ENCODE measurements around the gene ATRX.
"Not testable (repeated sequence)": the region's sequence is repeated elsewhere in the genome, so short reads cannot be mapped to it uniquely, and the experiment has no call there.

Gene ATRX, protein sequence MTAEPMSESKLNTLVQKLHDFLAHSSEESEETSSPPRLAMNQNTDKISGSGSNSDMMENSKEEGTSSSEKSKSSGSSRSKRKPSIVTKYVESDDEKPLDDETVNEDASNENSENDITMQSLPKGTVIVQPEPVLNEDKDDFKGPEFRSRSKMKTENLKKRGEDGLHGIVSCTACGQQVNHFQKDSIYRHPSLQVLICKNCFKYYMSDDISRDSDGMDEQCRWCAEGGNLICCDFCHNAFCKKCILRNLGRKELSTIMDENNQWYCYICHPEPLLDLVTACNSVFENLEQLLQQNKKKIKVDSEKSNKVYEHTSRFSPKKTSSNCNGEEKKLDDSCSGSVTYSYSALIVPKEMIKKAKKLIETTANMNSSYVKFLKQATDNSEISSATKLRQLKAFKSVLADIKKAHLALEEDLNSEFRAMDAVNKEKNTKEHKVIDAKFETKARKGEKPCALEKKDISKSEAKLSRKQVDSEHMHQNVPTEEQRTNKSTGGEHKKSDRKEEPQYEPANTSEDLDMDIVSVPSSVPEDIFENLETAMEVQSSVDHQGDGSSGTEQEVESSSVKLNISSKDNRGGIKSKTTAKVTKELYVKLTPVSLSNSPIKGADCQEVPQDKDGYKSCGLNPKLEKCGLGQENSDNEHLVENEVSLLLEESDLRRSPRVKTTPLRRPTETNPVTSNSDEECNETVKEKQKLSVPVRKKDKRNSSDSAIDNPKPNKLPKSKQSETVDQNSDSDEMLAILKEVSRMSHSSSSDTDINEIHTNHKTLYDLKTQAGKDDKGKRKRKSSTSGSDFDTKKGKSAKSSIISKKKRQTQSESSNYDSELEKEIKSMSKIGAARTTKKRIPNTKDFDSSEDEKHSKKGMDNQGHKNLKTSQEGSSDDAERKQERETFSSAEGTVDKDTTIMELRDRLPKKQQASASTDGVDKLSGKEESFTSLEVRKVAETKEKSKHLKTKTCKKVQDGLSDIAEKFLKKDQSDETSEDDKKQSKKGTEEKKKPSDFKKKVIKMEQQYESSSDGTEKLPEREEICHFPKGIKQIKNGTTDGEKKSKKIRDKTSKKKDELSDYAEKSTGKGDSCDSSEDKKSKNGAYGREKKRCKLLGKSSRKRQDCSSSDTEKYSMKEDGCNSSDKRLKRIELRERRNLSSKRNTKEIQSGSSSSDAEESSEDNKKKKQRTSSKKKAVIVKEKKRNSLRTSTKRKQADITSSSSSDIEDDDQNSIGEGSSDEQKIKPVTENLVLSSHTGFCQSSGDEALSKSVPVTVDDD (N-terminal part only)

DNA sequence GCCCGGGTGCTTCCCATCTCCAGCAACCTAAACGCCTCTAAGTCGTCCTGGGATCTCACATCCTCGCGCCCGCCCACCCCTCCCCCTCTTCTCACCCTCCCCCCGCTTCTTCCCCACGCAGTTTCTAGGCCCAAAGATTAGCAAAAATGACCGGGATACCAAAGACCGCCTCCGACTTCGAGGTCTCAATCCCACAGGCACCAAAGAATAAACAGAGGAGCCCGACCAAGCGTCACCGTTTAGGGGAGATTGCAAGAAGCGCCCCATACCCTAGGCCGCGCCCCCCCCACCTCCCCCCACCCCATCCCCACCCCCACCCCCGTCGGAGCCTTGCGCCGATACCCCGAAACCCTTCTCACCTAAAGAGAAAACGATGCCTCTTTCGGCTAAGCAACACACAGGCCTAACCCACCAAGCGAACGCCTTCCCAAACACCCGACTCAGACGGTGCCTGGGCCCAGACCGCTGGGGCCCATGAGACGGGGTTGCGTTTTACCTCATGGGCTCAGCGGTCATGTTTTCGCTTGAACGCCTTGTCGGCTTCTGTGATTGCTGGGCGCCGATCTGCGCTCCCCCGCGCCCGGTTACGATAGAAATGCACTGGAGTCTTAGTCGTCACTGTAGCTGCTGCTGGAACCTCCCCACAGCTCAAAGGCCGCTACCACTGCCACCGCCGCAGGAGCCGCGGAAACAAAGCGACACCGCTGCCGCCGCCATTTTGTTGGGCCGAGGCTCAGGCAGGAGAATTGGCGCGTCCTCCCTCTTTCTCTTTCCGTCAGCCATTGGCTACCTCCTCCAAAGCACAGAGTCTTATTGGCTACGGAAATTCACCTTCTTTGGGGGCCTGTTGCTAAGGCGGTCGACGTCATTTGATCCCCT, at the start of gene ATRX:
TSS of gene ATRX (minus strand) at position 731 of the 879 bp plus-strand sequence. CDS start at position 516, 215 bp downstream.
- DNase-seq (ENCODE audit: extremely low read depth in 1 of 2, low read depth in 1 of 2), result peak; percentile 38 to 54

DNA sequence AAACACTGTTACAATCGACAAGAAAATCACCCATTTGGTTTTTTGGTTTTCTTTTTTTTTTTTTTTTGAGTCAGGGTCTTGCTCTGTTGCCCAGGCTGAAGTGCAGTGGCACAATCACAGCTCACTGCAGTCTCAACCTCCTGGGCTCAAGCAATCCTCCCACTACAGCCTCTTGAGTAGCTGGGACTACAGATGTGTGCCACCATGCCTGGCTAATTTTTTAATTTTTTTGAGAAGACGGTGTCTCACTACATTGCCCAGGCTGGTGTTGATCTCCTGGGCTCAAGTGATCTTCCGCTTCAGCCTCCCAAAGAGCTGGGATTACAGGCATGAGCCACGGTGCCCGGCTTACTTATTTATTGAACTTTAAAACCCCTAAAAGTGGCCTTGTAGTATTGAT, 45.5 kb upstream of the ATRX start:
- DNase-seq (ENCODE audit: extremely low read depth in 1 of 2, low read depth in 1 of 2), result not testable (repeated sequence)

DNA sequence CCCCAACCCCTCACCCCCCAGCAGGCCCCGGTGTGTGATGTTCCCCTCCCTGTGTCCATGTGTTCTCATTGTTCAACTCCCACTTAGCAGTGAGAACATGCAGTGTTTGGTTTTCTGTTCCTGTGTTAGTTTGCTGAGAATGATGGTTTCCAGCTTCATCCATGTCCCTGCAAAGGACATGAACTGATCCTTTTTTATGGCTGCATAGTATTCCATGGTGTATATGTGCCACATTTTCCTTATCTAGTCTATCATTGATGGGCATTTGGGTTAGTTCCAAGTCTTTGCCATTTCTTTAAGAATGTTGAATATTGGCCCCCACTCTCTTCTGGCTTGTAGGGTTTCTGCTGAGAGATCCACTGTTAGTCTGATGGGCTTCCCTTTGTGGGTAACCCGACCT, 36.0 kb upstream of the ATRX start:
- DNase-seq (ENCODE audit: extremely low read depth in 1 of 2, low read depth in 1 of 2), result not testable (repeated sequence)

DNA sequence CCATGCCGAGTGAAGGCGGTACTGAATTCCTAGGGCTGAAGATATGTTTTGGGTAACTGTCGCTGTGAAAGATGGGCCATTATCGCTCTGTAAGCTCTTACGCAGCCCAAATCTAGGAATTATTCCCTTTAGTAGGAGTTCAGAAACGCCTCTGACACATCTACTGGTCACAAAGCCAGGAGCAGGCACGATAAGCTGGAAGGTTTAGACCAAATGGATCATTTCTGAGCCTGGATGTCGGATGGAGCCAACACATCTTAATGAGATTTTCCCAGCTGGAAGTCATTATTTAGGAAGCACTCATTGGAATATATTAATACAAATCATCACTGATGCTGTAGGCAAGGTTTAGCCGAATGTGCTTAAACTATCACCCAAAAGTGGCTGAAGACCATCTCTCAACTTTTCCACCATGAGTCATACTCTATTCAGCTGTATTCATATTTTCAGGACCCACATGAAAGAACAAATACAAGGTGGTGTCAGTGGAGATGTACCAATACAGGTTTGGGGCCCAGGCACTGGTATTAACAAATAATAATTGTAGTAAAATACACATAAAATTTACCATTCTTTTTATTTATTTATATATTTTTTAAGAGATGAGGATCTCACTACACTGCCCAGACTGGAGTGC, 34.2 kb upstream of the ATRX start:
- no peak for DNase-seq (ENCODE audit: extremely low read depth in 1 of 2, low read depth in 1 of 2)

DNA sequence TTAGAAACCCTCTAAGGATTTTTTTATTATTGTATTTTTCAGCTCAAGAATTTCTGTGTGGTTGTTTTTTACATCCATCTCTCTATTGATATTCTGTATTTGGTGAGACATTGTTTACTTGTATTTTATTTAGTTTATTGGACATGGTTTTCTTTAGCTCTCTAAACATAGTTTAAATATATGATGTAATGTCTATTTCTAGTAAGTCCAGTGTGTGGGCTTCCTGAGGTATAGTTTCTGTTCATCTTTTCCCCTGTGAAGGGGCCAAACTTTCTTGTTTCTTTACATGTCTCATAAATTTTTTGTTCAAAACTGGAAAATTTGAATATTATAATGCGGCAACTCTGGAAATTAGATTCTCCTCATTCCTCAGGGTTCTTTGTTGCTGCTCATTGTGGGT, 28.2 kb upstream of the ATRX start:
- no peak for DNase-seq (ENCODE audit: extremely low read depth in 1 of 2, low read depth in 1 of 2)

DNA sequence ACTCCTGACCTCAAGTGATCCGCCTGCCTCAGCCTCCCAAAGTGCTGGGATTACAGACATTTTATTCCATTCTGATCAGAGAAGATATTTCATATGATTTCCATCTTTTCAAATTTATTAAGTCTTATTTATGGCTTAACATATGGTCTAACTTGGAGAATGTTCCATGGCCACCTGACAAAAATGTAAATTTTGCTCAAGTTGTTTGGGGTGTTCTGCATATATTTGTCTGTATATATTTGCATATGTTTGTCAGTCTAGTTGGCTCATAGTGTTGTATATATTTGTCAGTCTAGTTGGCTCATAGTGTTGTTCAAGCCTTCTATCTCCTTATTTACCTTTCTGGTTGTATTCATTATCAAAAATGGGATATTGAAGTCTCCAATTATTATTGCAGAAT, 16.2 kb upstream of the ATRX start:
- DNase-seq (ENCODE audit: extremely low read depth in 1 of 2, low read depth in 1 of 2), result no peak

DNA sequence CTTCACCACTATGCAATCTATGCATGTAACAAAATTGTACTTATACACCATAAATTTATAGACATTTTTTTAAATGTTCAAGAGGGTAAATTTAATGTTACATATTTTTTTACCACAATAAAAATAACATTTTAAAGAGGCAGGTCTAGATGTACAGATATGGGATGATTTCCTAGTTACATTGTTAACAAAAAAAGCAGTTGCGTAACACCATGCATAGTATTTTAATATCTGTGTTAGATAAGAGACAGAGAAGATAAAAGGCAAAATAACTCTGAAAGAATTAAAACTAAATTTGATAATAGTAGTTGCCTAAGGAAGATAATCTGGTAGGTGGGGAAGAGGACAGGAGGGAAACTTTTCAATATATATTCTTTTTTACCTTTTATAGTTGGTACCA, 9.1 kb upstream of the ATRX start:
- DNase-seq (ENCODE audit: extremely low read depth in 1 of 2, low read depth in 1 of 2), result no peak

DNA sequence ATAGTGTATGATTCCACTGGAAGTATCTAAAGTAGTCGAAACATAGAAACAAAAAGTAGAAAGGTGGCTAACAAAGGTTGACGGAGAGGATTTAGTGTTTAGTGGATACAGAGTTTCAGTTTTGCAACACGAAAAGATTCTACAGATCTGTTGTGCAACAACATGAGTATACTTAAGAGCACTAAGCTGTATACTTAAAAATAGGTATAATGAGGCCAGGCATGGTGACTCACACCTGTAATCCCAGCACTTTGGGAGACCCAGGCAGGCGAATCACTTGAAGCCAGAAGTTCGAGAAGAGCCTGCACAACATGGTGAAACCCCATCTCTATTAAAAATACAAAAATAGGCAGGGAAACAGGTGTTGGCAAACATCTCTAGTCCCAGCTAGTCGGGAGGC, 7.9 kb upstream of the ATRX start:
- no peak for DNase-seq (ENCODE audit: extremely low read depth in 1 of 2, low read depth in 1 of 2)

DNA sequence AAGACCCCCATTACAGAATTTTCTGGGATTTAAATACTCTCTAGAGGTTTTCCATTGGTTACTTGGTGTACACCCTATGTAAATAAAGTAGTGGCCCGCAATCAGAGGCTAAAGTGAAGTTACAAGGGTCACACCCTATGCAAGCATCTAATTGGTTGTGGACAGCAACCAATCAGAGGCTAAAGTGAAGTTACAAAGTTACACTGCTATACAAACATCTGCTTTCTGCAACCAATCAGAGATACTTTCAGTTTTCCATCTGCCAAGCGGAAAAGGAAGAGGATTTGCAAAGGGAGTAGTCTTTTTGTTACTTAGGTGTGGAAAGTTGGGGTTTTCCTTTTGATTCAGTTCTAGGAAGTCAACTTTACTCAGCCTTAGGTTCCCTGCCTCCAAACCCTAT, 2.0 kb upstream of the ATRX start:
- no peak for DNase-seq (ENCODE audit: extremely low read depth in 1 of 2, low read depth in 1 of 2)

DNA sequence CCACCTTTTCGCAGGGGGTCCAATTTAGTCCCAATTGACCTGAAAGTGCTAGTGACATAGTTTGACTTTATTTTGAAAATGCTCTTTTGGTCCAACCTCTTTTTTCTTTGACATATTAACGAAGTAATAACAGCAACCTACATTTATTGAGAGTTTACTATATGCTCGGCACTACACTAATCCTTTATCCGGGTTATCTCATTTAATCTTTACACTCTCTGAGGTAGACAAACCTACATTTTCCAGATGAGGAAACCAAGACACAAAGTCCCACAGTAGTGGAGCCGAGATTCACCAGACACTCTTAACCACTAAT, 307 bp upstream of the ATRX start:
- no peak for DNase-seq (ENCODE audit: extremely low read depth in 1 of 2, low read depth in 1 of 2)

DNA sequence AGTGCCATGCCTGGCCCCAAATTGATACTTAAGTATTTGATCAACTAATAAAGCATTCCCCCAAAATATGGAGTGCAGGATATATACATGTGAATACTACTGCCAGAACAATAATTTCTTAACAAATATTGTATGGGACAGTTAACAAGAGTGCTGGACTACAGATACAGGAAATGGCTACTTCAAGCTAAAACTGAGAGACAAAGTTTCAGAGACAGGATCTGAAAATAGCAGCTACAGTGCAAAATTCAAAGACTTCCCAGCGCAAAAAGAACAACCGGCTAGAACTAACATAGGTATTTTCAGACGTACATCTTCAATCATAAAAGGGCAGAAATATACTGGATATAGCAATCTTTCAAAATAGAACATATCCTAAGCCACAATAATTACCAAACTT, 6.3 kb downstream of the ATRX start:
- DNase-seq (ENCODE audit: extremely low read depth in 1 of 2, low read depth in 1 of 2), result no peak

DNA sequence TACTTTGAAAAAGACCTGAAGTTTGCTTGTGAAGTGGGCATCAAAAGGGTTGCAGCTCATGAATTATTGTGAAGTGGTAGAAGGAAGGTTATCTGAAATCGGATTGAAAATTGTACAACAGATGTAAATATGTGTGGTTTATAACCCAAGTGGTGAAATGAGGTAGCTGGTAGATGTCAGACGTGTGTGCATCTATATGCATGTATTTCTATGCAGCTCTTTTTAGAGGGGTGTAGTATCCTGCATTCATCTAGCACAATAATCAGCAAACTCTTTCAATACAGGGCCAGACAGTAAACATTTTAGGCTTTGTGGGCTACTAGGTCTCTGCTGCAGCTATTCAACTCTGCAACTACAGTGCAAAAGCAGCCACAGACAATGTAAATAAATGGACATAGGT, 9.4 kb downstream of the ATRX start:
- no peak for DNase-seq (ENCODE audit: extremely low read depth in 1 of 2, low read depth in 1 of 2)

DNA sequence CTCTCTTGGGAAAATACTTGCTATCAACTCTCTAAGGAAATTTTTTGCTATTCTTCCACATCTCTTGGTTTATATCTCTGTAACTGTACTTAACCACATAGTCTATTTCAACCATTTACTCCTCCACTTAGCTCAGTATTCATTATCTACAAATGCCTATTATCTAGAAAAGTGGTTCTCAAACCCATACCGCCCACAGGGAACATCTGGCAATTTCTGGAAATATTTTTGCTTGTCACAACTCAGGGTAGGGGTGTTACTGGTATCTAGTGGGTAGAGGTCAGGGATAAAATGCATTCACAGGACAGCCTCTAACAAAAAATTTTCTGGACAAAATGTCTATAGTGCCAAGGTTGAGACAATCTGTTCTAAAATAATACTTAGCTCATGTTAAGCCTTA, 14.4 kb downstream of the ATRX start:
- DNase-seq (ENCODE audit: extremely low read depth in 1 of 2, low read depth in 1 of 2), result no peak

DNA sequence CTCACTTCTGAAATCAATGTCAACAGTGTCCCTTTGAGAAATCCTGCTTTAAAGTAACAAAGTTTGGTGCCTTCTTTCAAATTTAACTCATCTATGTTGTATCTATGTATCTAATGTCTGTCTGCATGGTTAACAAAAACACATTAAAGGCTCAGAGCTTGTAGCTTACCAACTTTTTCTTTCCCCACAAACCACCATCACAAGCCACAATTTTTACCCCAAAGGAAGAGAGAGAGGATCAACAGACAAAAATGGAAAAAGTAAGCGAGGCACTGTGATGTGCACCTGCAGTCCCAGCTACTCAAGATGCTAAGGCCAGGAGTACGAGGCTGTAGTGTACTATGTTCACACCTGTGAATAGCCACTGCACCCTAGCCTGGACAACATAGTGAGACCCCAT, 17.2 kb downstream of the ATRX start:
- DNase-seq (ENCODE audit: extremely low read depth in 1 of 2, low read depth in 1 of 2), result no peak

DNA sequence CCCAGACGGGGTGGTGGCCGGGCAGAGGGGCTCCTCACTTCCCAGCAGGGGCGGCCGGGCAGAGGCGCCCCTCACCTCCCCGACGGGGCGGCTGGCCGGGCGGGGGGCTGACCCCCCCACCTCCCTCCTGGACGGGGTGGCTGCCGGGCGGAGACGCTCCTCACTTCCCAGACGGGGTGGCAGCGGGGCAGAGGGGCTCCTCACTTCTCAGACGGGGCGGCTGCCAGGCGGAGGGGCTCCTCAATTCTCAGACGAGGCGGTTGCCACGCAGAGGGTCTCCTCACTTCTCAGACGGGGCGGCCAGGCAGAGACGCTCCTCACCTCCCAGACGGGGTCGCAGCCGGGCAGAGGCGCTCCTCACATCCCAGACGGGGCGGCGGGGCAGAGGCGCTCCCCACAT, 19.8 kb downstream of the ATRX start:
- not testable (repeated sequence) for DNase-seq (ENCODE audit: extremely low read depth in 1 of 2, low read depth in 1 of 2)

DNA sequence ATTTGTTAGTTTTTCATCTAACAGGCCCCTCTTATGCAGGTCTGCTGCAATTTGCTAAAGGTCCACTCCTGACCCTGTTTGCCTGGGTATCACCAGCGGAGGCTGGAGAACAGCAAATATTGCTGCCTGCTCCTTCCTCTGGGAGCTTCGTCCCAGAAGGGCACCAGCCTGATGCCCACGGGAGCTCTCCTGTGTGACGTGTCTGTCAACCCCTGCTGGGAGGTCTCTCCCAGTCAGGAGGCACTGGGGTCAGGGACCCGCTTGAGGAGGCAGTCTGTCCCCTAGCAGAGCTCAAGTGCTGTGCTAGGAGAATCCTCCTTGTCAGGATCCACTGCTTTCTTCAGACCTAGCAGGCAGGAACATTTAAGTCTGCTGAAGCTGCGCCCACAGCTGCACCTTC, 30.5 kb downstream of the ATRX start:
- DNase-seq (ENCODE audit: extremely low read depth in 1 of 2, low read depth in 1 of 2), result no peak

DNA sequence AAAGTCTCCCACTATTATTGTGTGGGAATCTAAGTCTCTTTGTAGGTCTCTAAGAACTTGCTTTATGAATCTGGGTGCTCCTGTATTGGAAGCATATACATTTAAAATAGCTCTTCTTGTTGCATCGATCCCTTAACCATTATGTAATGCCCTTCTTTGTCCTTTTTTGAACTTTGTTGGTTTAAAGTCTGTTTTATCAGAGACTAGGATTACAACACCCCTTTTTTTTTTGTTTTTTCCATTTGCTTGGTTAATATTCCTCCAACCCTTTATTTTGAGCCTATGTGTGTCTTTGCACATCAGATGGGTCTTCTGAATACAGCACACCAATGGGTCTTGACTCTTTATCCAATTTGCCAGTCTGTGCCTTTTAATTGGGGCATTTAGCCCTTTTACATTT, 32.1 kb downstream of the ATRX start:
- DNase-seq (ENCODE audit: extremely low read depth in 1 of 2, low read depth in 1 of 2), result not testable (repeated sequence)

DNA sequence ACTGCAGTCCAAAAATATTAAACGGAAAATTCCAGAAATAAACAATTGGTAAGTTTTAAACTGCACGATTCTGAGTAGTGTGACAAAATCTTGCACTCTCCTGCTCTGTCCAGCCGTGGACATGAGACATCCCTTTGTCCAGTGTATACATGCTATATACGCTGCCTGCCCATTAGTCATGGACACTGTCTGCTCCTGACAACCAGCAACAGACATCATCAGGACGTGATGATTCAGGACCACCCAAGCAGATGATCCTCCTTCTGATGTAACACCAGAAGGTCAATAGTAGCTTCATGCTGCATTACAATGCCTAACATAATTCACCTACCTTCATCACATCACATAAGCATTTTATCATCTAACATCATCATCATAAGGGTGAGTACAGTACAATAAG, 36.3 kb downstream of the ATRX start:
- DNase-seq (ENCODE audit: extremely low read depth in 1 of 2, low read depth in 1 of 2), result no peak

DNA sequence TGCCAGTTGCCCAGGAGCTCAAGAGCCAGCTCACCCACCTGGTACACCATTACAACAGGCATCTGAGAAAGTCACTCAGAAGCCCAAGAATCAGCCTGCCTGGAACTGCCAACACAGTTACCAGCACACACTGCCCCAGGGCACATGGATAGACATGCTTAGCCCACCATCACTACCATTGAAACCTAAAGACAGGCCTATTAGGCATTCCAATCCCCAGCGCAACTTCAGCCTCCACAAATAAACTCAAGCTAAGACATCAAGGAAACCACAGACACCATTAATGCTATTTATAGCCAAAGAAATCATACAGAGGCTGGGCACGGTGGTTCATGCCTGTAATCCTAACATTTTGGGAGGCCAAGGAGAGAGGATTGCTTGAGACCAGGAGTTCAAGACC, 42.3 kb downstream of the ATRX start:
- DNase-seq (ENCODE audit: extremely low read depth in 1 of 2, low read depth in 1 of 2), result no peak

Measured in activated CD8-positive, alpha-beta memory T cell treated with anti-CD3 and anti-CD28 coated beads for 1 hour (primary cell).